Measurements from ENCODE around the gene CETN3. TPM values are rescaled to one million over a fixed set of nuclear protein-coding genes. Genes with fewer than 3 reads are reported as not detected.

Gene CETN3
- total and polyA plus RNA-seq, 9 of the 15 experiments (the other 6 are each of a cell fraction or from before 2014, with no cell fraction given): 43.3 to 113 (median 82.4) TPM

- TF ChIP-seq TBL1XR1 (IDR thresholded peaks at IDR 0.05; ENCODE audit: low read length in 2 of 2): no peak
- no peak for TF ChIP-seq KLF1 (tag; IDR thresholded peaks at IDR 0.05)
- no peak for TF ChIP-seq ZNF134 (CRISPR knock-in tag; conservative IDR thresholded peaks at IDR 0.05)
- TF ChIP-seq U2AF1 (optimal IDR thresholded peaks at IDR 0.05; ENCODE audit: low read depth, low read length): no peak
- TF ChIP-seq GATA2 (CRISPR knock-in tag; IDR thresholded peaks at IDR 0.05): no peak
- no peak for TF ChIP-seq SMAD2 (IDR thresholded peaks at IDR 0.05; ENCODE audit: low read depth, low read length)
- no peak for TF ChIP-seq NFIX (CRISPR knock-in tag; IDR thresholded peaks at IDR 0.05; ENCODE audit: low read depth)
- TF ChIP-seq, protein P1, sequence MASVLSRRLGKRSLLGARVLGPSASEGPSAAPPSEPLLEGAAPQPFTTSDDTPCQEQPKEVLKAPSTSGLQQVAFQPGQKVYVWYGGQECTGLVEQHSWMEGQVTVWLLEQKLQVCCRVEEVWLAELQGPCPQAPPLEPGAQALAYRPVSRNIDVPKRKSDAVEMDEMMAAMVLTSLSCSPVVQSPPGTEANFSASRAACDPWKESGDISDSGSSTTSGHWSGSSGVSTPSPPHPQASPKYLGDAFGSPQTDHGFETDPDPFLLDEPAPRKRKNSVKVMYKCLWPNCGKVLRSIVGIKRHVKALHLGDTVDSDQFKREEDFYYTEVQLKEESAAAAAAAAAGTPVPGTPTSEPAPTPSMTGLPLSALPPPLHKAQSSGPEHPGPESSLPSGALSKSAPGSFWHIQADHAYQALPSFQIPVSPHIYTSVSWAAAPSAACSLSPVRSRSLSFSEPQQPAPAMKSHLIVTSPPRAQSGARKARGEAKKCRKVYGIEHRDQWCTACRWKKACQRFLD (CRISPR knock-in tag; IDR thresholded peaks at IDR 0.05): 0 out of 2 replicates have a peak, but pooled peaks have one; percentile 61
- TF ChIP-seq SAFB (IDR thresholded peaks at IDR 0.05; ENCODE audit: borderline replicate concordance, low read depth, low read length): no peak
- TF ChIP-seq NFE2L1 (tag; IDR thresholded peaks at IDR 0.05; ENCODE audit: borderline replicate concordance, low read depth): no peak
- TF ChIP-seq, protein P2, sequence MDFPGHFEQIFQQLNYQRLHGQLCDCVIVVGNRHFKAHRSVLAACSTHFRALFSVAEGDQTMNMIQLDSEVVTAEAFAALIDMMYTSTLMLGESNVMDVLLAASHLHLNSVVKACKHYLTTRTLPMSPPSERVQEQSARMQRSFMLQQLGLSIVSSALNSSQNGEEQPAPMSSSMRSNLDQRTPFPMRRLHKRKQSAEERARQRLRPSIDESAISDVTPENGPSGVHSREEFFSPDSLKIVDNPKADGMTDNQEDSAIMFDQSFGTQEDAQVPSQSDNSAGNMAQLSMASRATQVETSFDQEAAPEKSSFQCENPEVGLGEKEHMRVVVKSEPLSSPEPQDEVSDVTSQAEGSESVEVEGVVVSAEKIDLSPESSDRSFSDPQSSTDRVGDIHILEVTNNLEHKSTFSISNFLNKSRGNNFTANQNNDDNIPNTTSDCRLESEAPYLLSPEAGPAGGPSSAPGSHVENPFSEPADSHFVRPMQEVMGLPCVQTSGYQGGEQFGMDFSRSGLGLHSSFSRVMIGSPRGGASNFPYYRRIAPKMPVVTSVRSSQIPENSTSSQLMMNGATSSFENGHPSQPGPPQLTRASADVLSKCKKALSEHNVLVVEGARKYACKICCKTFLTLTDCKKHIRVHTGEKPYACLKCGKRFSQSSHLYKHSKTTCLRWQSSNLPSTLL (IDR thresholded peaks at IDR 0.05): no peak
- no peak for TF ChIP-seq ZNF431 (CRISPR knock-in tag; IDR thresholded peaks at IDR 0.05)
- TF ChIP-seq HDAC1 (IDR thresholded peaks at IDR 0.05): no peak
- TF ChIP-seq U2AF2 (optimal IDR thresholded peaks at IDR 0.05; ENCODE audit: low read depth, low read length): no peak
- TF ChIP-seq SUPT5H (IDR thresholded peaks at IDR 0.05): 0 out of 2 replicates have a peak, but pooled peaks have one; percentile 90
- TF ChIP-seq CC2D1A (IDR thresholded peaks at IDR 0.05): no peak
- TF ChIP-seq, protein P3, sequence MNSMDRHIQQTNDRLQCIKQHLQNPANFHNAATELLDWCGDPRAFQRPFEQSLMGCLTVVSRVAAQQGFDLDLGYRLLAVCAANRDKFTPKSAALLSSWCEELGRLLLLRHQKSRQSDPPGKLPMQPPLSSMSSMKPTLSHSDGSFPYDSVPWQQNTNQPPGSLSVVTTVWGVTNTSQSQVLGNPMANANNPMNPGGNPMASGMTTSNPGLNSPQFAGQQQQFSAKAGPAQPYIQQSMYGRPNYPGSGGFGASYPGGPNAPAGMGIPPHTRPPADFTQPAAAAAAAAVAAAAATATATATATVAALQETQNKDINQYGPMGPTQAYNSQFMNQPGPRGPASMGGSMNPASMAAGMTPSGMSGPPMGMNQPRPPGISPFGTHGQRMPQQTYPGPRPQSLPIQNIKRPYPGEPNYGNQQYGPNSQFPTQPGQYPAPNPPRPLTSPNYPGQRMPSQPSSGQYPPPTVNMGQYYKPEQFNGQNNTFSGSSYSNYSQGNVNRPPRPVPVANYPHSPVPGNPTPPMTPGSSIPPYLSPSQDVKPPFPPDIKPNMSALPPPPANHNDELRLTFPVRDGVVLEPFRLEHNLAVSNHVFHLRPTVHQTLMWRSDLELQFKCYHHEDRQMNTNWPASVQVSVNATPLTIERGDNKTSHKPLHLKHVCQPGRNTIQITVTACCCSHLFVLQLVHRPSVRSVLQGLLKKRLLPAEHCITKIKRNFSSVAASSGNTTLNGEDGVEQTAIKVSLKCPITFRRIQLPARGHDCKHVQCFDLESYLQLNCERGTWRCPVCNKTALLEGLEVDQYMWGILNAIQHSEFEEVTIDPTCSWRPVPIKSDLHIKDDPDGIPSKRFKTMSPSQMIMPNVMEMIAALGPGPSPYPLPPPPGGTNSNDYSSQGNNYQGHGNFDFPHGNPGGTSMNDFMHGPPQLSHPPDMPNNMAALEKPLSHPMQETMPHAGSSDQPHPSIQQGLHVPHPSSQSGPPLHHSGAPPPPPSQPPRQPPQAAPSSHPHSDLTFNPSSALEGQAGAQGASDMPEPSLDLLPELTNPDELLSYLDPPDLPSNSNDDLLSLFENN (IDR thresholded peaks at IDR 0.05; ENCODE audit: low read depth in 2 of 2, low read length in 2 of 2): no peak
- TF ChIP-seq, protein P4, sequence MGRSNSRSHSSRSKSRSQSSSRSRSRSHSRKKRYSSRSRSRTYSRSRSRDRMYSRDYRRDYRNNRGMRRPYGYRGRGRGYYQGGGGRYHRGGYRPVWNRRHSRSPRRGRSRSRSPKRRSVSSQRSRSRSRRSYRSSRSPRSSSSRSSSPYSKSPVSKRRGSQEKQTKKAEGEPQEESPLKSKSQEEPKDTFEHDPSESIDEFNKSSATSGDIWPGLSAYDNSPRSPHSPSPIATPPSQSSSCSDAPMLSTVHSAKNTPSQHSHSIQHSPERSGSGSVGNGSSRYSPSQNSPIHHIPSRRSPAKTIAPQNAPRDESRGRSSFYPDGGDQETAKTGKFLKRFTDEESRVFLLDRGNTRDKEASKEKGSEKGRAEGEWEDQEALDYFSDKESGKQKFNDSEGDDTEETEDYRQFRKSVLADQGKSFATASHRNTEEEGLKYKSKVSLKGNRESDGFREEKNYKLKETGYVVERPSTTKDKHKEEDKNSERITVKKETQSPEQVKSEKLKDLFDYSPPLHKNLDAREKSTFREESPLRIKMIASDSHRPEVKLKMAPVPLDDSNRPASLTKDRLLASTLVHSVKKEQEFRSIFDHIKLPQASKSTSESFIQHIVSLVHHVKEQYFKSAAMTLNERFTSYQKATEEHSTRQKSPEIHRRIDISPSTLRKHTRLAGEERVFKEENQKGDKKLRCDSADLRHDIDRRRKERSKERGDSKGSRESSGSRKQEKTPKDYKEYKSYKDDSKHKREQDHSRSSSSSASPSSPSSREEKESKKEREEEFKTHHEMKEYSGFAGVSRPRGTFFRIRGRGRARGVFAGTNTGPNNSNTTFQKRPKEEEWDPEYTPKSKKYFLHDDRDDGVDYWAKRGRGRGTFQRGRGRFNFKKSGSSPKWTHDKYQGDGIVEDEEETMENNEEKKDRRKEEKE (IDR thresholded peaks at IDR 0.05; ENCODE audit: borderline replicate concordance in 1 of 2, control insufficient read depth in 1 of 2, low read depth in 2 of 2, low read length in 1 of 2): peak in 1 of 2 experiments; percentile 72; a peak in 1 of 4 replicates
Observed at GRCh38 chr5:90408571-90409317, 812 bp downstream of the CETN3 start (continued).

Measured in K562 (cell line).